Measurements from ENCODE around the gene GTPBP3.

GTPBP3 gene

GRCh38 chr19:17385878-17386611, 48.7 kb downstream of the GTPBP3 start:
- no peak for DNase-seq (ENCODE audit: low spot score)

- DNase-seq (ENCODE audit: low spot score): no peak
These were observed 51.9 kb downstream of the GTPBP3 start for GRCh38 chr19:17389288-17389687.

GRCh38 chr19:17389957-17390664, 52.8 kb downstream of the GTPBP3 start:
- DNase-seq (ENCODE audit: low spot score): no peak

GRCh38 chr19:17390665-17391370, 53.5 kb downstream of the GTPBP3 start:
- peak; percentile 93 for DNase-seq (ENCODE audit: low spot score)

GRCh38 chr19:17391371-17392151, 54.2 kb downstream of the GTPBP3 start:
- DNase-seq (ENCODE audit: low spot score): no peak
